KMS-11 (cell line): ENCODE measurements around the gene NT5DC1.

Experiments
- H2AFZ ChIP-seq: fragments of 200-600 bp; sonication (generic); 2 replicates; pipeline ENCODE4 v1.6.1; 2016; ENCODE audit warnings: antibody characterized with exemption, mixed run types, low read depth
- H3K27ac ChIP-seq: fragments of 200-600 bp; sonication (generic); 2 replicates; pipeline ENCODE4 v1.6.1; 2016; ENCODE audit warnings: mild to moderate bottlenecking, mixed run types
- H3K27me3 ChIP-seq: fragments of 200-600 bp; sonication (generic); 2 replicates; pipeline ENCODE4 v1.6.1; 2017; ENCODE audit warnings: mild to moderate bottlenecking, low read depth, mixed run types, moderate library complexity; ENCODE audit not compliant: insufficient read depth
- H3K36me3 ChIP-seq: fragments of 200-600 bp; sonication (generic); 2 replicates; pipeline ENCODE4 v1.6.1; 2017; ENCODE audit warnings: mild to moderate bottlenecking, mixed run types; ENCODE audit not compliant: insufficient read depth
- H3K4me1 ChIP-seq: fragments of 200-600 bp; sonication (generic); 2 replicates; pipeline ENCODE4 v1.6.1; 2016; ENCODE audit warnings: mild to moderate bottlenecking, low read depth, mixed run types; ENCODE audit not compliant: poor library complexity, severe bottlenecking
- H3K4me2 ChIP-seq: fragments of 200-600 bp; sonication (generic); 2 replicates; pipeline ENCODE4 v1.7.0; 2016; ENCODE audit warnings: mild to moderate bottlenecking, mixed run types
- H3K4me3 ChIP-seq: fragments of 200-600 bp; sonication (generic); IDR thresholded peaks from 2 replicates; pipeline ENCODE4 v1.6.1; 2017; ENCODE audit warnings: low read depth, low read length, mixed read lengths; ENCODE audit not compliant: insufficient read depth
- H3K79me2 ChIP-seq: fragments of 200-600 bp; sonication (generic); 2 replicates; pipeline ENCODE4 v1.6.1; 2016; ENCODE audit warnings: low read depth, mixed run types; ENCODE audit not compliant: insufficient read depth
- H3K9ac ChIP-seq: fragments of 200-600 bp; sonication (generic); 2 replicates; pipeline ENCODE4 v1.6.1; 2016; ENCODE audit warnings: mild to moderate bottlenecking, mixed run types
- H4K20me1 ChIP-seq: fragments of 200-600 bp; sonication (generic); 2 replicates; pipeline ENCODE4 v1.6.1; 2016; ENCODE audit warnings: mild to moderate bottlenecking, mixed run types; ENCODE audit not compliant: insufficient read depth
- CTCF ChIP-seq: fragments of 200-600 bp; sonication (generic); conservative IDR thresholded peaks from 2 replicates; pipeline ENCODE4 v1.6.1; 2017; ENCODE audit warnings: low read depth, mild to moderate bottlenecking, antibody characterized with exemption, low read length, moderate library complexity, mixed read lengths

The NT5DC1 gene

GRCh38 chr6:116115781-116116180, 15.1 kb downstream of the NT5DC1 start:
- H3K9ac ChIP-seq = no peak overlapping the region
- H3K27me3 ChIP-seq = no peaks in the 10 kb centered on the region
- TF ChIP-seq CTCF = no peak; the same call in 1 of the 2 replicates
- H3K4me1 ChIP-seq = no peaks in the 10 kb centered on the region
- no peaks in the 10 kb centered on the region for H4K20me1 ChIP-seq
- no peaks in the 10 kb centered on the region for H3K79me2 ChIP-seq
- no peak overlapping the region for H3K4me3 ChIP-seq
- no peaks in the 10 kb centered on the region for H3K36me3 ChIP-seq
- no peak overlapping the region for H3K4me2 ChIP-seq
- no peak overlapping the region for H2AFZ ChIP-seq
- H3K27ac ChIP-seq = no peak overlapping the region

- Histone ChIP-seq H3K27me3 (no peaks in the 10 kb centered on the region), H3K9ac (no peak overlapping the region), H3K4me3 (no peak overlapping the region), H3K36me3 (no peaks in the 10 kb centered on the region), H3K27ac (no peak overlapping the region), H4K20me1 (no peaks in the 10 kb centered on the region), H3K4me1 (no peaks in the 10 kb centered on the region), H3K79me2 (no peaks in the 10 kb centered on the region), H2AFZ (no peak overlapping the region), H3K4me2 (no peak overlapping the region)
- no peak for TF ChIP-seq CTCF
These were observed 18.0 kb downstream of the NT5DC1 start for GRCh38 chr6:116118608-116119007.

GRCh38 chr6:116120430-116120829, 19.8 kb downstream of the NT5DC1 start:
- no peaks in the 10 kb centered on the region for H3K27me3 ChIP-seq
- H3K9ac ChIP-seq = no peak overlapping the region
- no peak overlapping the region for H3K4me3 ChIP-seq
- no peaks in the 10 kb centered on the region for H3K4me1 ChIP-seq
- H4K20me1 ChIP-seq = no peaks in the 10 kb centered on the region
- H3K27ac ChIP-seq = no peak overlapping the region
- TF ChIP-seq CTCF = no peak
- H2AFZ ChIP-seq = no peak overlapping the region
- H3K36me3 ChIP-seq = no peaks in the 10 kb centered on the region
- H3K79me2 ChIP-seq = no peaks in the 10 kb centered on the region
- H3K4me2 ChIP-seq = no peak overlapping the region

- H3K36me3 ChIP-seq = no peaks in the 10 kb centered on the region
These were observed 25.4 kb downstream of the NT5DC1 start, which contains the start of gene COL10A1 for GRCh38 chr6:116126032-116126431. TSS of gene COL10A1 (minus strand) at chr6:116126132. CDS start at chr6:116125492, 640 bp downstream.

More at GRCh38 chr6:116126032-116126431, 25.4 kb downstream of the NT5DC1 start, which contains the start of gene COL10A1:
- H3K79me2 ChIP-seq = no peaks in the 10 kb centered on the region
- no peak within 1 kb of the TSS for H3K4me2 ChIP-seq
- H3K4me1 ChIP-seq = no peaks in the 10 kb centered on the region
- no peaks in the 10 kb centered on the region for H4K20me1 ChIP-seq
- no peak within 1 kb of the TSS for H3K4me3 ChIP-seq
- no peak for TF ChIP-seq CTCF
- no peak within 1 kb of the TSS for H3K27ac ChIP-seq
- H2AFZ ChIP-seq = no peak within 1 kb of the TSS
- H3K27me3 ChIP-seq = no peaks in the 10 kb centered on the region
- H3K9ac ChIP-seq = no peak within 1 kb of the TSS
